IMR-90 (cell line): ENCODE results near the gene SLC39A3. TPM values are rescaled to one million over a fixed set of nuclear protein-coding genes. Genes with fewer than 3 reads are reported as not detected.

Experiments
- ATAC-seq: fragments of 200-7000 bp; cut with Tn5 transposase; 2 replicates; pipeline ENCODE4 v1.9.1; 2020; ENCODE audit warnings: low read depth, mild to moderate bottlenecking, moderate library complexity
- BruUV-seq: library from RNA; stranded (reverse); fragments of 400-500 nt; replicated peaks from 2 replicates; lab custom pipeline; 2021; lab: Mats Ljungman, UMichigan
- CTCF ChIA-PET: fragments of 300-600 bp; formaldehyde crosslinking; extraction: SDS; loops from one replicate; lab custom pipeline; 2021; ENCODE audit warnings: antibody characterized with exemption; lab: Yijun Ruan, JAX
- POLR2A ChIA-PET: fragments of 300-600 bp; sonication (Branson Sonifier 250); formaldehyde crosslinking; loops from one replicate; lab custom pipeline; 2022; ENCODE audit warnings: antibody characterized with exemption; ENCODE audit not compliant: unreplicated experiment; lab: Charles Lee
- DNase-seq: peaks from one replicate; pipeline ENCODE4 v3.0.0; 2013
- H2AFZ ChIP-seq: replicated peaks from 2 replicates; pipeline ENCODE3; 2013; ENCODE audit warnings: low read length, mild to moderate bottlenecking; ENCODE audit not compliant: poor library complexity
- H2AK5ac ChIP-seq: 2 replicates; pipeline ENCODE4 v1.6.1; 2013; ENCODE audit warnings: low read depth, low read length, inconsistent platforms
- H2AK9ac ChIP-seq: replicated peaks from 2 replicates; pipeline ENCODE3; 2013; ENCODE audit warnings: mild to moderate bottlenecking, low read depth, low read length, moderate library complexity; ENCODE audit not compliant: poor library complexity
- H2BK120ac ChIP-seq: 2 replicates; pipeline ENCODE4 v1.6.1; 2013; ENCODE audit warnings: low read depth, low read length, inconsistent platforms
- H2BK15ac ChIP-seq: 3 replicates; pipeline ENCODE4 v1.6.1; 2013; ENCODE audit warnings: low read depth, low read length, inconsistent platforms
- H2BK20ac ChIP-seq: 2 replicates; pipeline ENCODE4 v1.6.1; 2013; ENCODE audit warnings: low read depth, mild to moderate bottlenecking, inconsistent platforms, low read length, moderate library complexity
- H2BK5ac ChIP-seq: 2 replicates; pipeline ENCODE4 v1.6.1; 2013; ENCODE audit warnings: mild to moderate bottlenecking, low read depth, low read length, inconsistent platforms; ENCODE audit not compliant: poor library complexity, severe bottlenecking
- H3K14ac ChIP-seq: replicated peaks from 2 replicates; pipeline ENCODE4 v1.6.1; 2013; ENCODE audit warnings: low read depth, low read length, inconsistent platforms
- H3K18ac ChIP-seq: 2 replicates; pipeline ENCODE4 v1.6.1; 2013; ENCODE audit warnings: low read depth, low read length, control low read depth
- H3K23ac ChIP-seq: 2 replicates; pipeline ENCODE4 v1.6.1; 2013; ENCODE audit warnings: low read depth, low read length, inconsistent platforms
- H3K27ac ChIP-seq: 2 replicates; pipeline ENCODE4 v1.5.1; 2013; ENCODE audit warnings: mild to moderate bottlenecking, control low read depth, low read length; ENCODE audit not compliant: insufficient read depth
- H3K27me3 ChIP-seq: 2 replicates; pipeline ENCODE4 v1.6.1; 2013; ENCODE audit warnings: low read length; ENCODE audit not compliant: control insufficient read depth, insufficient read depth
- H3K36me3 ChIP-seq: 2 replicates; pipeline ENCODE4 v1.6.1; 2013; ENCODE audit warnings: low read length, mixed read lengths; ENCODE audit not compliant: control insufficient read depth, insufficient read depth
- H3K4ac ChIP-seq: 2 replicates; pipeline ENCODE4 v1.6.1; 2013; ENCODE audit warnings: low read depth, low read length, inconsistent platforms
- H3K4me1 ChIP-seq: 2 replicates; pipeline ENCODE4 v1.6.1; 2013; ENCODE audit warnings: low read length, mixed read lengths; ENCODE audit not compliant: control insufficient read depth, insufficient read depth
- H3K4me2 ChIP-seq: 2 replicates; pipeline ENCODE4 v1.6.1; 2013; ENCODE audit warnings: low read depth, mild to moderate bottlenecking, control low read depth, low read length, moderate library complexity
- H3K4me3 ChIP-seq: 2 replicates; pipeline ENCODE4 v1.5.1; 2013; ENCODE audit warnings: low read depth, mild to moderate bottlenecking, control low read depth, low read length, moderate library complexity; ENCODE audit not compliant: insufficient read depth
- H3K56ac ChIP-seq: 2 replicates; pipeline ENCODE4 v1.6.1; 2013; ENCODE audit warnings: low read length, inconsistent platforms; ENCODE audit not compliant: insufficient read depth; ENCODE audit errors: extremely low read depth
- H3K79me1 ChIP-seq, 2 experiments: 2 replicates each; pipeline ENCODE4 v1.6.1; 2013; ENCODE audit warnings: low read length in 2 of 2, inconsistent platforms in 1 of 2, low read depth in 1 of 2
- H3K9ac ChIP-seq: 2 replicates; pipeline ENCODE4 v1.6.1; 2013; ENCODE audit warnings: low read depth, low read length, control low read depth
- H3K9me1 ChIP-seq: 2 replicates; pipeline ENCODE4 v1.6.1; 2013; ENCODE audit warnings: low read length, inconsistent platforms; ENCODE audit not compliant: insufficient read depth
- H3K9me3 ChIP-seq: 2 replicates; pipeline ENCODE4 v1.6.1; 2013; ENCODE audit warnings: low read length; ENCODE audit not compliant: control insufficient read depth, insufficient read depth
- H4K20me1 ChIP-seq: 2 replicates; pipeline ENCODE4 v1.6.1; 2013; ENCODE audit warnings: low read length, inconsistent platforms; ENCODE audit not compliant: insufficient read depth
- H4K5ac ChIP-seq: 2 replicates; pipeline ENCODE4 v1.6.1; 2013; ENCODE audit warnings: mild to moderate bottlenecking, low read depth, low read length, control low read depth
- H4K8ac ChIP-seq, 2 experiments: 2 replicates each; pipeline ENCODE4 v1.6.1; 2013; ENCODE audit warnings: low read depth in 2 of 2, low read length in 2 of 2, control low read depth in 1 of 2, inconsistent platforms in 1 of 2
- H4K91ac ChIP-seq: 2 replicates; pipeline ENCODE4 v1.6.1; 2013; ENCODE audit warnings: low read depth, low read length, inconsistent platforms; ENCODE audit not compliant: insufficient read depth
- BHLHE40 ChIP-seq: fragments of 150-350 bp; IDR thresholded peaks from 2 replicates; pipeline ENCODE4 v1.6.1; 2016; ENCODE audit warnings: mild to moderate bottlenecking, low read depth, low read length
- CEBPB ChIP-seq: IDR thresholded peaks from 2 replicates; pipeline ENCODE4 v1.6.1; 2012; ENCODE audit warnings: low read depth, low read length, improper control_type of control experiment
- FOS ChIP-seq: fragments of 150-350 bp; IDR thresholded peaks from 2 replicates; pipeline ENCODE4 v1.6.1; 2016; ENCODE audit warnings: low read depth, low read length
- MXI1 ChIP-seq: IDR thresholded peaks from 2 replicates; pipeline ENCODE4 v1.6.1; 2012; ENCODE audit warnings: low read depth, mild to moderate bottlenecking, low read length, moderate library complexity, borderline replicate concordance
- RCOR1 ChIP-seq: IDR thresholded peaks from 2 replicates; pipeline ENCODE4 v1.6.1; 2012; ENCODE audit warnings: mild to moderate bottlenecking, low read length, improper control_type of control experiment; ENCODE audit not compliant: insufficient replicate concordance
- RFX5 ChIP-seq: IDR thresholded peaks from 2 replicates; pipeline ENCODE4 v1.8.0; 2012; ENCODE audit warnings: low read depth, mild to moderate bottlenecking, low read length, moderate library complexity
- SMC3 ChIP-seq: fragments of 150-350 bp; IDR thresholded peaks from 2 replicates; pipeline ENCODE4 v1.6.1; 2016; ENCODE audit warnings: low read depth, mild to moderate bottlenecking, antibody characterized with exemption, low read length, moderate library complexity
- WGBS, 2 experiments: methylation state at CpG; one replicate each; pipeline versions ENCODE4 v1.1.5 to v1.1.7; 2013; ENCODE audit warnings: missing lambda C conversion rate in 2 of 2; ENCODE audit not compliant: insufficient read length in 1 of 2; ENCODE audit errors: extremely low coverage in 2 of 2; 5-methylcytosine and 5-hydroxymethylcytosine counted together
- dilution Hi-C: fragments of 300-500 bp; cut with HindIII; formaldehyde crosslinking; loops from one replicate; pipeline ENCODE4 v1.14.3; 2018; ENCODE audit warnings: low sequenced_read_pairs; ENCODE audit not compliant: unreplicated experiment
- in situ Hi-C: fragments of 300-500 bp; cut with MboI; formaldehyde crosslinking; loops from 3 replicates; pipeline ENCODE4 v1.14.3; 2019; ENCODE audit warnings: low sequenced_read_pairs, inconsistent platforms, mixed read lengths
- intact Hi-C: fragments of 100-400 bp; cut with micrococcal nuclease; formaldehyde crosslinking; loops from 2 replicates; pipeline ENCODE4 v1.10.0; 2022
- polyA plus RNA-seq, 3 experiments: library from polyadenylated mRNA; depleted of rRNA; stranded (reverse); fragments of >200 nt; gene quantifications; 2 replicates each; pipeline ENCODE4 v1.2.3, GENCODE V29; 2012; ENCODE audit warnings: low replicate concordance in 1 of 3
- total RNA-seq: library from RNA; depleted of rRNA; stranded (reverse); fragments of >200 nt; gene quantifications from 2 replicates; pipeline ENCODE4 v1.2.3, GENCODE V29; 2012
- TF ChIP-seq, protein P1 (sequence below): conservative IDR thresholded peaks from 2 replicates; pipeline ENCODE4 v1.5.1; 2012; ENCODE audit warnings: mild to moderate bottlenecking, low read depth, low read length, improper control_type of control experiment
- TF ChIP-seq, protein P2 (sequence below): fragments of 150-350 bp; IDR thresholded peaks from 2 replicates; pipeline ENCODE4 v1.6.1; 2017; ENCODE audit warnings: mild to moderate bottlenecking, antibody characterized with exemption, low read length, low read depth

SLC39A3 gene
- total and polyA plus RNA-seq, 2 of the 4 experiments (the other 2 are of a cell fraction) = 12.4 to 38.2 TPM

DNA sequence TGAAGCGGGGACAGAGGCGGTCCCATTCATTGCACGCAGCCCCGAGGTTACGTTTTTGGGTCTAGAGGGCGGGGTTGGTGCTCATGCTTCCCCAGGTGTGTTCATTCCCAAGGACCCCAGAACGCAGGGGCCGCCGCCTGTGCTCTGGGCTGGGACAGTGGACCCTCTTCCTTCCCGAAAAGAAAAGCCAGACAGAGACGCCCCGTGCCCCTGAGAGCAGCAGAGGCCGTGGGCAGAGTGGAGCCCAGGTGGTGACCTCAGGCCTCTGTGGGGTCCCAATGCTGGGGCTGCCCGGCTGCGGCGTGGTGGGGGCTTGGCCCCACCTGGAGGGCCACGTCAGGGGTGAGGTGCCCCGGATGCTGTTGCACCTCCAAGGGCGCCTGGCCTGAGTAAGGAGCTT, 27.9 kb upstream of the SLC39A3 start (continued):
- TF ChIP-seq, protein P1, sequence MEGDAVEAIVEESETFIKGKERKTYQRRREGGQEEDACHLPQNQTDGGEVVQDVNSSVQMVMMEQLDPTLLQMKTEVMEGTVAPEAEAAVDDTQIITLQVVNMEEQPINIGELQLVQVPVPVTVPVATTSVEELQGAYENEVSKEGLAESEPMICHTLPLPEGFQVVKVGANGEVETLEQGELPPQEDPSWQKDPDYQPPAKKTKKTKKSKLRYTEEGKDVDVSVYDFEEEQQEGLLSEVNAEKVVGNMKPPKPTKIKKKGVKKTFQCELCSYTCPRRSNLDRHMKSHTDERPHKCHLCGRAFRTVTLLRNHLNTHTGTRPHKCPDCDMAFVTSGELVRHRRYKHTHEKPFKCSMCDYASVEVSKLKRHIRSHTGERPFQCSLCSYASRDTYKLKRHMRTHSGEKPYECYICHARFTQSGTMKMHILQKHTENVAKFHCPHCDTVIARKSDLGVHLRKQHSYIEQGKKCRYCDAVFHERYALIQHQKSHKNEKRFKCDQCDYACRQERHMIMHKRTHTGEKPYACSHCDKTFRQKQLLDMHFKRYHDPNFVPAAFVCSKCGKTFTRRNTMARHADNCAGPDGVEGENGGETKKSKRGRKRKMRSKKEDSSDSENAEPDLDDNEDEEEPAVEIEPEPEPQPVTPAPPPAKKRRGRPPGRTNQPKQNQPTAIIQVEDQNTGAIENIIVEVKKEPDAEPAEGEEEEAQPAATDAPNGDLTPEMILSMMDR = no peak

DNA sequence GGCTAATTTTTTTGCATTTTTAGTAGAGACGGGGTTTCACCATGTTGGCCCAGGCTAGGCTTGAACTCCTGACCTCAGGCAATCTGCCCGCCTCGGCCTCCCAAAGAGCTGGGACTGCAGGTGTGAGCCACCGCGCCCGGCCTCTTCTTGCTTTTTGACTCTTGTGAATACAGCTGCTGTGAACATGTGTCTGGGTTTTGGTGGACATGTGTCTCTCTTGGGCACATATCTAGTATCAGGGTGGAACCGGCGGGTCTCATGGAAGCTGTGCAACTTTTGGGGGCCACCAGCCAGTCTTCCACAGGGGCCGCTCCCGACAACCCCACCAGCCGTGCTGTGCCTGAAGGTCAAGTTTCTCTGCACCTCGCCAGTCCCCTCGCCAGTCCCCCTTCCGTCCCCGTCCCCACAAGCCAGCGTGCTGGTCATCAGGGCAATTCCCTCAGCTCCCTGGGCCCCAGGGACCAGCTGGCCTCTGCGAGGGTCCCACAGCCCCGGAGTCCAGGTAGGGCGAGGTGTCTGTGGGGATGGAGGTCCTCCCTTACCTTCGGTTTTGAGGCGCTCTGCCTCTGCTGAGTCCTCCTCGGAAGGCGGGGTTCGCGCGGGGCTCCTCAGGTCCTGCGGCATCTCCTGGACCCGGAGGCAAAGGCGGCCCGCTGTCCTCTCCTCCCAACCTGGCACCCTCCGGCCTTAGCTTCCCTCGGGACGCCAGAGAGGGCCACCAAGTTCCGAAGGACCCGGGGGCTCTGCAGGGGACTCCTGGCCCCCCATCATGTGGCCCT, 27.0 kb upstream of the SLC39A3 start:
- no peak overlapping the region for H3K4me2 ChIP-seq
- TF ChIP-seq RCOR1 (no peak), MXI1 (no peak), SMC3 (no peak), RFX5 (no peak), FOS (no peak), CEBPB (no peak), BHLHE40 (no peak)
- TF ChIP-seq, protein P2, sequence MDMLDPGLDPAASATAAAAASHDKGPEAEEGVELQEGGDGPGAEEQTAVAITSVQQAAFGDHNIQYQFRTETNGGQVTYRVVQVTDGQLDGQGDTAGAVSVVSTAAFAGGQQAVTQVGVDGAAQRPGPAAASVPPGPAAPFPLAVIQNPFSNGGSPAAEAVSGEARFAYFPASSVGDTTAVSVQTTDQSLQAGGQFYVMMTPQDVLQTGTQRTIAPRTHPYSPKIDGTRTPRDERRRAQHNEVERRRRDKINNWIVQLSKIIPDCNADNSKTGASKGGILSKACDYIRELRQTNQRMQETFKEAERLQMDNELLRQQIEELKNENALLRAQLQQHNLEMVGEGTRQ = no peak
- no peak overlapping the region for H2BK15ac ChIP-seq
- H3K18ac ChIP-seq = no peak overlapping the region
- no peak overlapping the region for H4K8ac ChIP-seq
- no peak overlapping the region for H3K56ac ChIP-seq
- ChIA-PET POLR2A (no interaction called here), CTCF (no interaction called here)
- no peak for DNase-seq
- H4K5ac ChIP-seq = no peak overlapping the region
- H2BK120ac ChIP-seq = no peak overlapping the region
- H2AK9ac ChIP-seq = no peak overlapping the region
- H3K9ac ChIP-seq = no peak overlapping the region
- peaks cover 53% of the 10 kb centered on the region for H3K36me3 ChIP-seq
- H3K27ac ChIP-seq = no peak overlapping the region
- H3K27me3 ChIP-seq = no peaks in the 10 kb centered on the region
- peak overlapping the region; percentile 43 for H2AFZ ChIP-seq
- H4K20me1 ChIP-seq = peaks cover 43% of the 10 kb centered on the region
- no peaks in the 10 kb centered on the region for H3K9me1 ChIP-seq
- WGBS, 2 experiments = 100% methylated on average over 12 of the region's 35 CpGs; no CpG with 5 or more reads in 1 of the 2 experiments
- in situ Hi-C loops = no loop called here
- no peak overlapping the region for H2AK5ac ChIP-seq
- peaks cover 0 to 37% of the 10 kb centered on the region in 2 experiments; a peak in 1 of 4 replicates for H3K79me1 ChIP-seq
- no peak overlapping the region for H3K14ac ChIP-seq
- no peak overlapping the region for H2BK20ac ChIP-seq
- no TSS peak for BruUV-seq
- no peak overlapping the region for H2BK5ac ChIP-seq
- no peak for ATAC-seq
- intact Hi-C loops = no loop called here
- peaks cover 2% of the 10 kb centered on the region; the same call in 1 of the 2 replicates for H3K4me1 ChIP-seq
- H3K9me3 ChIP-seq = no peaks in the 10 kb centered on the region
- no peak overlapping the region for H3K4ac ChIP-seq
- H3K23ac ChIP-seq = no peak overlapping the region
- dilution Hi-C loops = no loop called here
- no peak overlapping the region for H3K4me3 ChIP-seq
- no peak overlapping the region for H4K91ac ChIP-seq
